Measurements from ENCODE around the gene TTLL7.

- no peak for TF ChIP-seq POLR2A (IDR thresholded peaks at IDR 0.05)
- no peak for TF ChIP-seq CTCF (IDR thresholded peaks at IDR 0.05)
Measured at GRCh38 chr1:83995649-83996048, 3.3 kb downstream of the TTLL7 start.
